GM12892 (cell line): ENCODE measurements around the gene SCAMP3.

Experiments
- DNase-seq: peaks from one replicate; pipeline ENCODE4 v3.0.0; 2011; ENCODE audit not compliant: insufficient read length
- FAIRE-seq: peaks from 2 replicates; lab custom pipeline; 2011; peaks lifted over from hg19 to GRCh38; lab: Jason Lieb, UNC
- POLR2A ChIP-seq: IDR thresholded peaks from 2 replicates; pipeline ENCODE4 v1.6.1; 2011; ENCODE audit warnings: low read depth, low read length, control low read depth
- POLR2AphosphoS5 ChIP-seq: IDR thresholded peaks from 2 replicates; pipeline ENCODE4 v1.6.1; 2011; ENCODE audit warnings: low read depth, low read length, control low read depth
- TAF1 ChIP-seq: IDR thresholded peaks from 2 replicates; pipeline ENCODE4 v1.6.1; 2011; ENCODE audit warnings: low read depth, mild to moderate bottlenecking, control low read depth, low read length, borderline replicate concordance

SCAMP3 gene

DNA sequence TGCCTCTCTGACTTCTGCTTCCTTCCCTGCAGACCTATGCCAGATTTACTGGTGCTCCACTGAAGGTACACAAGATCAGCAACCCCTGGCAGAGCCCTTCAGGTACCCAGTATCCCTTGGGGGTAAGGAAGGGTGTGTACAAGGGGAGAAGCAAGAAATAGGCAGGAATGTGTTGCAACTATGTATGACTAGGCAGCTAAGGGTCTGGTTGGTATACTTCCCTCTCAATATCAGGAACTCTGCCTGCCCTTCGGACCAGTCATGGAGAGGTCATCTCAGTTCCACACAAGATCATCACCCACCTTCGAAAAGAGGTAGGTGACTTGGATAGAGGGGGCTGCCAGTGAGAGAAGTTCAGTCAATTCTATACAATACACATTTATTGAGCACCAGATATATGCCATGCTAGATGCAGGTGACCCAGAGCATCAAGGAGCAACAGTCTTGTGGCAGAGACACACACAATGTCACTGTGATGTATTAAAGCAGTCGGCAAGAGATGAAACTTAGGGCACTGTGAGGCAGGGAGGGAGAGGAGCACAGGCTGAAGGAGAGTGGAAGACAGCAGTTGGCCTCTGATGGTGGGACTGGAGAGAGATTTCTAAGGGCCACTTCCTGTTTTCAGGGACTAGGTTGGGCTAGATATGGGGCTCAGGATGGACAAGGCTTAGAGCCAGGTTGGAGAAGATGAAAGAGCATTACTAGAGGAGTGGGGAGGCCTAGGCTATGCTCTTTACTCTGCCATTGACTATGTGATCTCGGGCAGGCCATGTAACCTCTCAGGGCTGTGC lies 51.7 kb downstream of the SCAMP3 start:
- no peak for DNase-seq
- no peak for FAIRE-seq
- TF ChIP-seq POLR2AphosphoS5 (no peak), POLR2A (no peak), TAF1 (no peak)

GRCh38 chr1:155209312-155209721 lies 52.8 kb downstream of the SCAMP3 start:
- no peak for FAIRE-seq
- no peak for TF ChIP-seq POLR2A
- no peak for TF ChIP-seq TAF1
- TF ChIP-seq POLR2AphosphoS5 = no peak
- no peak for DNase-seq

GRCh38 chr1:155208541-155209311 lies 53.4 kb downstream of the SCAMP3 start, which contains the start of gene MTX1:
Gene MTX1 (plus strand): TSS chr1:155208695. CDS start chr1:155208805, 110 bp downstream.
- DNase-seq (peak; percentile 90), FAIRE-seq (peak; percentile 78)
- TF ChIP-seq POLR2AphosphoS5 (peak; percentile 56; the same call in 1 of the 2 replicates), POLR2A (peak; percentile 56; the same call in 1 of the 2 replicates), TAF1 (peak; percentile 63; the same call in 1 of the 2 replicates)

- DNase-seq (no peak), FAIRE-seq (no peak)
- no peak for TF ChIP-seq POLR2AphosphoS5
- TF ChIP-seq TAF1 = no peak
- TF ChIP-seq POLR2A = no peak
These were observed 54.2 kb downstream of the SCAMP3 start, which contains the start of gene THBS3 for GRCh38 chr1:155207806-155208540. Gene THBS3 (minus strand): TSS chr1:155207897. CDS start chr1:155207876, 21 bp downstream.

- TF ChIP-seq POLR2AphosphoS5 = no peak
- no peak for TF ChIP-seq POLR2A
- no peak for TF ChIP-seq TAF1
- peak; percentile 79 for DNase-seq
- peak; percentile 85 for FAIRE-seq
These were observed 55.0 kb downstream of the SCAMP3 start for GRCh38 chr1:155206891-155207805.
